GM18870 (cell line): Measurements from ENCODE around the gene GNB3.

Source experiments
- ATAC-seq: cut with Tn5 transposase; IDR thresholded peaks from one replicate; pipeline ENCODE4 v1.9.1; 2021; ENCODE audit warnings: moderate library complexity; ENCODE audit not compliant: unreplicated experiment

Gene GNB3

DNA sequence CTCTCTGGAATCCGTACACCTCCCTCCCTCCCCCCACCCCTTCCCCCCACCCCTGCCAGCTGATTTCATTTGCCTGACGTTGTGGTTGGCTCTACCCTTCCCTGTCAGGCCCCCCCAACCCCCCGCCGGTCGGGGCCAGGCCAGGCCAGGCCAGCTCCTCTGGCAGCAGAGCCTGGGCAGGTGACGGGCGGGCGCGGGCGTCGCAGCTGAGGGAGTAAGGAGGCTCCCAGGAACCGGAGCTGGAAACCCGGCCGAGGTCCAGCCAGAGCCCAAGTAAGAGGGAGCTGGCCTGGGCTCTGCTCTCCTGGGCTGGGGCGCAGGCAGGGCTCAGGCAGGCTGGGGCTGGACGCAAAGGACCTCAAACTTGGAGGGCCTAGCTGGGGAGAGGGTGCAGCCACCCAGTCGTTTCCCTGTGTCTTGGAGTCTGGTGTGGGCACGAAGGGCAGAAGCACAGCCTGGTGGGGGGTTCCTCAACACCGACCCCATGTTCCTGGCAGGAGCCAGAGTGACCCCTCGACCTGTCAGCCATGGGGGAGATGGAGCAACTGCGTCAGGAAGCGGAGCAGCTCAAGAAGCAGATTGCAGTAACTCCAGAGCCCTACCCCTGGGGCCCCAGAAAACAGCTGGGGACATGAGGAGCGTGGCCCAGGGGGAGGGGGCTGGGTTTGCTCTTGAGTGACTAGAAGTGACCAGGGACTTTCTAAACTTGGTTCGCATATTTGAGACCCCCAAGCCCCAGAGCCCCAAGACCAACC lies at the start of gene GNB3:
Gene GNB3, plus strand, starts transcription at position 165 of the 755 bp plus-strand sequence. Its CDS starts 363 bp downstream, at position 528.
- ATAC-seq = no peak

DNA sequence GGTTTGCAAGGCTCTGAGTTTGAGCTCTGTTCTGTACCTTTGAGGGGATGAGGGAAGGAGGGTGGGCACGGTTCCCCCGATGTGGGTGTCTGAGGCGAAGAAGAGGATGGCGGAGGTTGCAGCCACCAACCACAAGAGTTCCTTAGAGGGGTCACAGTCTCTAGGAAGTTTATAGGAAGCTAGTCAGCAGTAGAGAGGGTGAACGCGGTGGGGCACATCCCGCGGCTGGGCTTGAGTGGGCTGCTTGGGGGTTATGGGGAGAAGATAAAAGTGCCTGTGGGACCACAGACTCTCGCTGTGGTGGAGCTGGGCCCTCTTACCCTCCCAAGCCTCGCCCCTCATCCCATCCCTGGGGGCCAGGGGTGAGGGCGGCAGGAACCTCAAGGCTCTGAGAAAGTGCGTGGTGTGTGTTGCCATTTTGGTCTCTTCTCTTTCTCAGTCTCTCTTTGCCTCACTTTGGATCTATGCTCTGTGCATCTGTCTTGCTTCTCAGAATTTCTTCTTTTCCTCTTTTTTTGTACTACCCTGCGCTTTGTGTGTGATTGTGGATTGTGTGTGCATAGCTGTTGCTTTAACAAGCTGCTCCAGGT lies 48.7 kb upstream of the GNB3 start:
- no peak for ATAC-seq

DNA sequence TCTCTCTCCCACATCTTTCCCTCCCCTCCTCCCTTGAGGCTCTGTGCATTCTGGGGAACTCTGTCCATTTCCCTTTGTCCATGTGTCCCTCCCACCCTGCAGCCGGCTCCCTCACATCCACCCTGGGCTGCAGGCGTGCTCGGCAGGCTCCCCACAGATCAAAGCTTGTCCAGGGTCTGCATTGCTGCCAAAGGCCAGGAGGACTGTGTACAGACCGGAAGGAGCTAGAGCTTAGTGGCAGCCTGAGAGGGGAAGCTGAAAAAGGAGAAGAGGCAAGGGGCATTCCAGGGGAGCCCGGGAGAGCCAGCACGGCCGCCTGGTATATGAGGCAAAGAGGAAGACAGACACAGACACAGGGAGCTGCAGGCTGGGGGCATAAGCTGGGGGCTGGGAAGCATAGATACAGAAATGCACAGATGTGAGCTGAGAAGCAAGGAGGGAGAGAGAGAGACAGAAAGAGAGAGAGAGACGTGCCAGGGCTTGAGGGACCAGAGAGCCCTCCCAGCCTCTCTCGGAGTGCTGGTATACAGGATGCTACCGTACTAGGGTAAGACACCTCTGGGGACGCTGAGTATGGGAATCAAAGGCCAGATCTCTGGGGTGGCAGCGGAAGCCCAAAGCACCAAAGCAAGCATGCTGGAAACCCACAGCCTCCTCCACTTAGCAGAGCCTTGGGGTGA lies 48.1 kb upstream of the GNB3 start:
- ATAC-seq = no peak

DNA sequence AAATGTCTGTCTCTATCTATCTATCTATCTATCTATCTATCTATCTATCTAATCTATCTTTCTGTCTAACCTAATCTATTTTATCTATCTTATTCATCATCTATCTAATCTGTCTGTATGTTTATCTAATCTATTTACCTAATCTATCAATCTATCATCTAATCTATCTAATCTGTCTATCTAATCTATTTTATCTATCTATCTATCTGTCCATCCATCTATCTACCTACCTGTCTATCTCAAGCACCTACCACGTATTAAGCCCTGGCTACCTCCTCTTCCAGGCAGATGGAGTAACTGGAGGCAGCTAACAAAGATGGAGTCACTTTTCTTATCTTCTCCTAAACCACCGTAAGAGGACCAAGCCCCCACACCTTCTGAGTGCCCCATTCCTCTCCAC lies 45.6 kb upstream of the GNB3 start:
- no peak for ATAC-seq

DNA sequence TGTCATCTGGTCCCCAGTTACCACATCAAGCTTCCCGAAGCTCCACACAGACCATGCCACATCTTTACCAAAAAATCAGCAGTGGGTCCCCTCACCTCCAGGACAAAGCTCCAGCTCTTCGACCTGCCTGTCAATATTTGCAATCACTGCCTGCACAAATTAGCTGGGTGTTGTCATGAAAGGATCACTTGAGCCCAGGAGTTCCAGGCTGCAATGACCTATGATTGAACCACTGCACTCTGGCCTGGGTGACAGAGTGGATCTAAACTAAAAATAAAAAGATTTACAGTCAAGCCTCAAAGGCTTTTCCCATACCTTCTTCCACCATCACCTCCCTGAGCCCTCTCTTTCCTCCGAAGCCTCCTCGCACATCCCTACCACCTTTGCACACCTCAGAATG lies 44.1 kb upstream of the GNB3 start:
- no peak for ATAC-seq

DNA sequence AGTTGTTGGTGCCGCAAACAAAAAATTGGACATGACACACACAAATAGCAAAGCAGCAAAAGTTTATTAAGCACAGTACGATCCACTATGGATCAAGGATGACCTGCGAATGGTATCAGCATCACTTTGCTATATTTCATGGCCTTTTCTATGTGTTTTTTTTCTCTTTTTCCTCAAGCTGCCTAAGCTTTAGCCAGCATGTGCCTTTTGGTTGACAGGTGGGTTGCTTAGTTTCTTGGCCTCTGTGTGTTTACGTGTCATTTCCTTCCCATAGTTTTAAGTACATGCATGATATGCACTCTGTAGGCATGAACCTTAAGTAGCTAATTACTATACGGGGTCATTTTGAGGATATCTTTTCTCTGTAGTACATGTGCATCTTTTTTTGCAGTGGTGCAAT lies 41.6 kb upstream of the GNB3 start:
- no peak for ATAC-seq

DNA sequence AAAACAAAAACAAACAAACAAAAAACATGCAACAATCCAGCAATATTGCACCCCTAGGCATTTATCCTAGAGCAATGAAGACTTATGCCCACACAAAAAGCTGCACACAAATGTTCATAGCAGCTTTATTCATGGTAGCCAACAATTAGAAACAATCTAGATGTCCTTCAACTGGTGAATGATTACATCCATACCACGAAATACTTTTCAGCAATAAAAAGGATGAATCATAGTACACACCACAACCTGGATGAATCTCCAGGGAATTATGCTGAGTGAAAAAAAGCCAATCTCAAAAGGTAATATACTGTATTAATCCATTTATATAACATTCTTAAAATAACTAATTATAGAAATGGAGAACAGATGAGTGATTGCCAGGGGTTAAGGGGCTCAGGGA lies 33.6 kb upstream of the GNB3 start:
- no peak for ATAC-seq

DNA sequence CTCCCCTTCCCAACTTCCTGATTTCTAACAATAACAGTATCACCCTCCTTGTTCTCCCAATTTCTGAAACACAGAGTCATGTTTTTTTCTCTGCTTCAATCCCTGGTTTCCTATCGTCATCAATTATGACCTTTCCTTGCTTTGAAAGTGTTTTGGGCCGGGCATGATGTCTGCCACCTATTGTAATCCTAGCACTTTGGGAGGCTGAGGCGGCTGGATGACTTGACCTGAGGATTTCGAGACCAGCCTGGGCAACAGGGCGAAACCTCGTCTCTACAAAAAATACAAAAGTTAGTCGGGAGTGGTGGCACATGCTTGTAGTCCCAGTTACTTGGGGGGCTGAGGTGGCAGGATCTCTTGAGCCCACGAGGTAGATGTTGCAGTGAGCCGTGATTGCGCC lies 31.7 kb upstream of the GNB3 start:
- no peak for ATAC-seq

DNA sequence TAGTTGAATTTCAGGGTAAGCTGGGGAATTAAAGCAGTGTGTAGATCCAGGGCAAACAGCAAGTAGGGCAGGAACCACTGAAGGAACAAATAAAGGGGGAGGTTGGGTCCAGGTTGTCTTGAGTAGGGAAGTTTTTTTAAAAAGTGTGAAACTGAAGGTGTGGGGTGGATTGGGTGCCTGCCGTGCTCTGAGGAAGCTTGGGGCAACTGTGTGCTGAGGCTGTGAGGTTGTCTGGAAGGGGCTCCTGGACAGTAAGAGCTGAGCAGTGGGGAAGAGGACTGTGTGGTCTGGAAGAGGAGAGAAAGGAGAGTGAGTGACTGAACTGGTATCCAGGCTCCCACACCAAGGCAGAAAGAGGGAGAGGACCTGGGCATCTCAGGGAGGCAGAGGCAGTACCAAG lies 30.0 kb upstream of the GNB3 start:
- ATAC-seq = no peak

DNA sequence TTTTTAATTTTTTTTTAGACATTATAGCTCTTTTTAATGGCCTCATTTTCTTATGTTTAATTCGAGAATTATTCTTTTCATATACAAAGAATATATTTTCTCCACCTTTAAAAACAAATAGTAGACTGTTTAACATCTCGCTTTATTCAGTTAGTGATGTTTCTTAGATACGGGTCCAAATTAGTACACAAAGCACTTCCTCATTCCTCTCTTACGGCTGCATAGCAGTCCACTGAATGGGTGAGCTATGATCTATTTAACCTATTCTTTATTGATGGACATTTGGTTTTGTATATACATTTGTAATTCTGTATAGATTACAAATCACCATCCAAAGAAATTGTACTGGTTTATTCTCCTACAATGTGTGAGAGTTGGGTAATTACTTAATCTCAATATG lies 27.4 kb upstream of the GNB3 start:
- no peak for ATAC-seq

DNA sequence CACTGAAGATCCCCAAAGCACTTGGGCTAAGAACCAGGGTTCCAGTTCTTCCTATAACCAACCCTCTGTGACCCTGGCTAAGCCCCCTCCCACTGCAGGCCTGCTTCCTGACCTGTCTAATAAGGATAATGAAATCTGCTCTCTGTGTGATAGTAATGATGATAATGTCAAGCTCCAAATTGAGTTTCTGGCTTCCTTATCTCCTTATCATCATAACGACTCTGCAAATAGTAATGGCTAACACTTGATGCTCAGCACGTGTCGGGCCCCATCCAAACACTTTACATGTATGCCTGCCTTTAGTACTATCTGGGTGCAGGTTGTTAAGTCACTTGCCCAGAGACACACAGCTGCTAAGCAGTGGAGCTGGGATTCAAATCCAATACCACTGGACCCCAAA lies 24.1 kb upstream of the GNB3 start:
- no peak for ATAC-seq

DNA sequence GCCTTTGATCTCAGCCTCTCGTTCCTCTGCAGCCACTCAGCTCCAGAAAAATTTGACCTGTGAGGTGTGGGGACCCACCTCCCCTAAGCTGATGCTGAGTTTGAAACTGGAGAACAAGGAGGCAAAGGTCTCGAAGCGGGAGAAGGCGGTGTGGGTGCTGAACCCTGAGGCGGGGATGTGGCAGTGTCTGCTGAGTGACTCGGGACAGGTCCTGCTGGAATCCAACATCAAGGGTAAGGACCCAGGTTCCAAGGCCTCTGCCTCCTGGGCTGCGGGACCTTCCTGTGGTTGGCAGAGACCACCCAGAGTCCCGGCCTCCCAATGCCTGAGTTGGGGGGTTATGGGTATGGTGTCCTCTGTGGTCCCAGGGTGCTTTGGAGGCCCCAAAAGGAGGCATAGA lies 23.6 kb upstream of the GNB3 start:
- ATAC-seq = no peak

DNA sequence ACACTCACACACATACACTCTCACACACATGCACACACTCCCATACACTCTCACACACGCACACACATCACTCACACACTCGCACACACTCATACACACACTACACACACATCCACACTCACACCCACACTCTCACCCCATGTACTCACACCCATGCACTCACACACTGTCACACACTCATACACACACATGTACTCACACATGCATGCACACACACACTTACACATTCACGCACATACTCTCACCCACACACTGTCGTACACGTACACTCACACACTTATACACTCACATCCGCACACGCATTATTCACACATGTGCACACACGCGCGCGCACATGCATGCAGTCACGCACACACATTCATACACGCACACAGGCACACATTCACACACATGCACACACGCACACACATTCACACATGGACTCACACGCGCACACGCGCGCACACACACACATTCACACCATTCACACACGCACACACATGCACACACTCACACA lies 23.0 kb upstream of the GNB3 start:
- ATAC-seq = no peak

DNA sequence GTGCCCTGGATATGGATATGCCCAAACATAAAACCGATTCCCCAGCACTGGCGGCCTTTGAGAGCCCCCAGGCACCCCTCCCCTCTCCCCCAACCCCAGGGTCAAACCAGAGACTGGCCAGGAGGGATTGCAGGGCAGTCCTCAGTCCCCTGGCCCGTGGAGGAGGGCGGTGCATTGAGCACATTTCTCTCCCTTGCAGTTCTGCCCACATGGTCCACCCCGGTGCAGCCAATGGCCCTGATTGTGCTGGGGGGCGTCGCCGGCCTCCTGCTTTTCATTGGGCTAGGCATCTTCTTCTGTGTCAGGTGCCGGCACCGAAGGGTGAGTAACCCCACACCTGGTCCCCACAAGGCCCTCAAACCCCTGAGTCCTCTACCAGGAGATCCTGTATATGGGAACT lies 22.5 kb upstream of the GNB3 start:
- no peak for ATAC-seq

DNA sequence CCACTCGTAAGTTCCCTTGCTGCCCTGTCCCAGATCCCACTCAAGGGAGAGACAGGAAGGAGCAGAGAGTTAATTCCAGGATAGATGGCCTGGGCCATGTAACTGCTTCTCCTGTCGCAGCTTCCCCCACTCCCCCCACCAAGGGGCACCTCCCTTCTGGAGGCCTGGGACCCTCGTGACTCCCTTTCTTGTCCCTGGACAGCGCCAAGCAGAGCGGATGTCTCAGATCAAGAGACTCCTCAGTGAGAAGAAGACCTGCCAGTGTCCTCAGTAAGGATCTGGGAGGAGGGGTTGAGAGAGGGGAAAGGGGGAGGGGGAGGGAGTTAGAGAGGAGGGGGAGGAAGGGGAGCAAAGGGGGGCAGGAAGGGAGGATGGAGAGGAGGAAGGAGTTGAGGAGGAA lies 22.1 kb upstream of the GNB3 start:
- no peak for ATAC-seq

DNA sequence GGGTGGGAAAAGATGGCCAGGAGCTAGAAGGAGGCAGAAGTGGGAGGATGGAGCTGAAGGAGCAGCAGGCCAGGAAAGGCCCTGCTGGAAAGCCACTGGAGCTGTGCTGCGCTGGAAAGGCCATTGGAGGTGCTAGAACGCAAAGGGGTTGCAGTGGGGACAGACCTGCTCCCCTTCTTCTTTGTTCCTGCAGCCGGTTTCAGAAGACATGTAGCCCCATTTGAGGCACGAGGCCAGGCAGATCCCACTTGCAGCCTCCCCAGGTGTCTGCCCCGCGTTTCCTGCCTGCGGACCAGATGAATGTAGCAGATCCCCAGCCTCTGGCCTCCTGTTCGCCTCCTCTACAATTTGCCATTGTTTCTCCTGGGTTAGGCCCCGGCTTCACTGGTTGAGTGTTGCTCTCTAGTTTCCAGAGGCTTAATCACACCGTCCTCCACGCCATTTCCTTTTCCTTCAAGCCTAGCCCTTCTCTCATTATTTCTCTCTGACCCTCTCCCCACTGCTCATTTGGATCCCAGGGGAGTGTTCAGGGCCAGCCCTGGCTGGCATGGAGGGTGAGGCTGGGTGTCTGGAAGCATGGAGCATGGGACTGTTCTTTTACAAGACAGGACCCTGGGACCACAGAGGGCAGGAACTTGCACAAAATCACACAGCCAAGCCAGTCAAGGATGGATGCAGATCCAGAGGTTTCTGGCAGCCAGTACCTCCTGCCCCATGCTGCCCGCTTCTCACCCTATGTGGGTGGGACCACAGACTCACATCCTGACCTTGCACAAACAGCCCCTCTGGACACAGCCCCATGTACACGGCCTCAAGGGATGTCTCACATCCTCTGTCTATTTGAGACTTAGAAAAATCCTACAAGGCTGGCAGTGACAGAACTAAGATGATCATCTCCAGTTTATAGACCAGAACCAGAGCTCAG lies 21.4 kb upstream of the GNB3 start:
- ATAC-seq = no peak

DNA sequence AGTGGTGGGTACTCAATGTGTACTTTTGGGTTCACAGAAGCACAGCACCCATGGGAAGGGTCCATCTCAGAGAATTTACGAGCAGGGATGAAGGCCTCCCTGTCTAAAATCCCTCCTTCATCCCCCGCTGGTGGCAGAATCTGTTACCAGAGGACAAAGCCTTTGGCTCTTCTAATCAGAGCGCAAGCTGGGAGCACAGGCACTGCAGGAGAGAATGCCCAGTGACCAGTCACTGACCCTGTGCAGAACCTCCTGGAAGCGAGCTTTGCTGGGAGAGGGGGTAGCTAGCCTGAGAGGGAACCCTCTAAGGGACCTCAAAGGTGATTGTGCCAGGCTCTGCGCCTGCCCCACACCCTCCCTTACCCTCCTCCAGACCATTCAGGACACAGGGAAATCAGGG lies 20.6 kb upstream of the GNB3 start:
- ATAC-seq = no peak

DNA sequence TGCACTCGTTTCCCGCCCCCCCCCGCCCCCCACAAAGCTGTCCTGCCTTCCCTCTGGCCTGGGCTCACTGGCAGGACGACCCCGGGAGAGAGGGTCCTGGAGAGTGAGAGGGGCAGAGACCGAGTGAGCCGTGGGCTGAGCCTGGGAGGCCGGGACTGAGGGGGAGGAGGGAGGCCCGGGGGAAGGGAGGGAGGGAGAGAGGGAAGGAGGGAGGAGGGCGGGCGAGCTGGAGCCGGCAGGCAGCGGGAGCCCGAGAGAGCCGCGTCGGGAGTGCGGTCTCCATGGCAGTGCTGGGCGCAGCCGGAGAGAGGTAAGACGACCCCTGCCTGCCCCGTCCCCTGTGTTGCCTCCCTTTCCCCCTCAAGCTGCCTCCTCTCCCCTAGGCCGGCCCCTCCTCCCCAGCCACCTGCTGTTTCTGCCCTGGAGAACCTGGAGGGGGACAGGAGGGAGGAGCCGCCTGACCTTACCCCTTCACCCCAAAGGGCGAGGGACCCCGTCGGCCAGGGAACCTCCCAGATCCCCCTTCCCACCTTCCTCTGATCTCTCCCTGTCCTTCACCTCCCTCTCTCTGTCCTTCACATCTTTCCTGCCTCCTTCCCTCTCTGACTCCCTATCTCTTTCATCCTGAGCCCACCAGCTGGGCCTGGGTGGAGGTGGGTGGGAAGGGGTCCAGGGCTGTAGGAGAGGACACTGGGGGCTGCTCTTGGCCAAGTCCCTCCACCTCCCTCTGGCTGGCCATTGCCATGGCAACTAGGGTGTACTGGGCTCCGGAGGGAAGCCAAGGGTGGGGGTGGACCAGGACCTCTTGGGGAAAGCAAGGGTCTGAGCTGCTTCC lies 18.9 kb upstream of the GNB3 start, which contains the start of gene GPR162:
Gene GPR162, plus strand, starts transcription at position 231 of the 835 bp plus-strand sequence. CDS start 2,078 bp downstream, outside the sequence.
- ATAC-seq = no peak

DNA sequence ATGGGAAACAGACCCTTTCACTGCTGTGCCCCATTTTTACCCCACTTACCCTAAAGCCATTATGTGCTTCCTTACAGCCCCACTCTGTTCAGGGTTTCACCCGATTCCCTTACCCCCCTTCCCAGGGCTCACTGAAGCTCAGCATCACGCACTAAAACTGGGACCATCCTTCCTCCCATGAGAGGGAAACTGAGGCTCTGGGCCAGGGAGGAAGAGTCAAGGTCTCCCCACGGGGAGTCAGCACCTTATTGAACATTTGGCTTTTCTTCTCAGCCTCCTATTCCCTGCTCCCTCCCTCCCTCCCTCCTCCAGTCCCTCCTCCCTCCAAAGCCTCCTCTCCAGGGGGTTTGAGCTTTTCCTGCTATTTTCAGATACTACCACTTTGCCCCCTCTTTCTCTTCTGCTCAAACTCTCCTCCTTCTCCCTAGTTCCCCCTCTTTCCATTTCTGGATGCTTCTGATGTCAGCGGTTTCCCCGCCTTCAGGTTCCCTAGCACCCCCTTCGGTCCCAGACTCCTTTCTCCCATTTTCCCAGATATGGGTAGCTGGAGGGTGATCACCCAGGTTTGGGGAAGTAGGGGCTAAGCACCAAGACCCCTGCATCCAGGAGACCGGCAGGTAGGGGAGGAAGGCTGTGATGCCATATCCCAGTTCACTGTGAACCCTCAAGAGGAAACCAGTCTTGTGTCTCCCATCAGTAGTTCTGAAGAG lies 18.1 kb upstream of the GNB3 start:
- ATAC-seq = no peak
